H1 (cell line): ENCODE measurements around the gene ADCY7. TPM values are rescaled to one million over a fixed set of nuclear protein-coding genes. Genes with fewer than 3 reads are reported as not detected.

Experiments
- ATF2 ChIP-seq: IDR thresholded peaks from 2 replicates; pipeline ENCODE4 v1.6.1; 2012; ENCODE audit warnings: low read length, inconsistent platforms
- GABPA ChIP-seq: IDR thresholded peaks from 2 replicates; pipeline ENCODE4 v1.6.1; 2011; ENCODE audit warnings: mild to moderate bottlenecking, low read length, moderate library complexity, borderline replicate concordance; ENCODE audit not compliant: insufficient read depth
- RFX5 ChIP-seq: IDR thresholded peaks from 2 replicates; pipeline ENCODE4 v1.6.1; 2011; ENCODE audit warnings: low read depth, low read length, improper control_type of control experiment, borderline replicate concordance
- SIRT6 ChIP-seq: IDR thresholded peaks from one replicate; pipeline ENCODE4 v1.7.1; 2012; ENCODE audit warnings: low read length, inconsistent platforms
- SIX5 ChIP-seq: IDR thresholded peaks from 2 replicates; pipeline ENCODE4 v1.6.1; 2011; ENCODE audit warnings: mild to moderate bottlenecking, low read depth, low read length
- SP4 ChIP-seq: IDR thresholded peaks from 2 replicates; pipeline ENCODE4 v1.6.1; 2012; ENCODE audit warnings: low read length, inconsistent platforms
- SRF ChIP-seq: IDR thresholded peaks from 2 replicates; pipeline ENCODE4 v1.6.1; 2011; ENCODE audit warnings: mild to moderate bottlenecking, low read depth, low read length, moderate library complexity
- polyA plus RNA-seq, 7 experiments: library from polyadenylated mRNA; depleted of rRNA in 3 of 7; stranded (reverse) in 5 of 7; unstranded in 2 of 7; fragments of >200 nt in 5 of 7; fragments of 200-250 nt in 2 of 7; gene quantifications; 1 replicate in 5 of 7; 2 replicates in 1 of 7; 4 replicates in 1 of 7; pipeline versions ENCODE4 v1.2.1 to v1.2.3, GENCODE V29; 2011 to 2013; ENCODE audit warnings: missing spikeins in 2 of 7, mixed read lengths in 2 of 7
- total RNA-seq: library from RNA; stranded (reverse); fragmentation: NEBNext Ultra II Directional; extraction: Animal tissue kit (Norgen Biotek cat#: 25700); gene quantifications from 2 replicates; pipeline ENCODE4 v1.2.1, GENCODE V29; 2021

The ADCY7 gene
- total and polyA plus RNA-seq, 2 of the 8 experiments (the other 6 are each of a cell fraction or from before 2014, with no cell fraction given), result 2.4 to 5.1 TPM

- no peak for TF ChIP-seq ATF2
- TF ChIP-seq GABPA, result no peak
- no peak for TF ChIP-seq SRF
- no peak for TF ChIP-seq SIRT6
- no peak for TF ChIP-seq SIX5
- no peak for TF ChIP-seq SP4
- no peak for TF ChIP-seq RFX5
Measured at GRCh38 chr16:50281391-50282009, 15.1 kb downstream of the ADCY7 start (continued).
